OCI-LY7 (cell line): Measurements from ENCODE around the gene ZBTB20. TPM values are rescaled to one million over a fixed set of nuclear protein-coding genes. Genes with fewer than 3 reads are reported as not detected.

Experiments used
- BruUV-seq: library from RNA; stranded (reverse); fragments of 400-500 nt; replicated peaks from 2 replicates; lab custom pipeline; 2021; lab: Mats Ljungman, UMichigan
- CTCF ChIA-PET: fragments of 300-600 bp; sonication (Branson Sonifier 250); formaldehyde crosslinking; loops from one replicate; lab custom pipeline; 2022; ENCODE audit warnings: antibody characterized with exemption; ENCODE audit not compliant: unreplicated experiment; lab: Charles Lee
- POLR2A ChIA-PET: fragments of 300-600 bp; sonication (Branson Sonifier 250); formaldehyde crosslinking; loops from one replicate; lab custom pipeline; 2022; ENCODE audit warnings: antibody characterized with exemption; lab: Charles Lee
- DNase-seq: peaks from one replicate; pipeline ENCODE4 v3.0.0-alpha.2; 2015; ENCODE audit warnings: low spot score
- H2AFZ ChIP-seq: fragments of 200-600 bp; sonication (generic), shearing (Covaris generic); 2 replicates; pipeline ENCODE4 v1.6.1; 2014; ENCODE audit warnings: mild to moderate bottlenecking, antibody characterized with exemption, low read length, moderate library complexity
- H3K27ac ChIP-seq: fragments of 200-600 bp; sonication (generic); 2 replicates; pipeline ENCODE4 v1.5.1; 2014; ENCODE audit warnings: mixed run types, low read depth, mild to moderate bottlenecking, moderate library complexity, low read length, inconsistent platforms; ENCODE audit not compliant: poor library complexity, severe bottlenecking
- H3K36me3 ChIP-seq: fragments of 200-600 bp; sonication (generic); 2 replicates; pipeline ENCODE4 v1.6.1; 2014; ENCODE audit warnings: mild to moderate bottlenecking, antibody characterized with exemption, low read length, moderate library complexity, mixed read lengths; ENCODE audit not compliant: insufficient read depth
- H3K4me1 ChIP-seq: fragments of 200-600 bp; sonication (generic); 2 replicates; pipeline ENCODE4 v1.5.1; 2014; ENCODE audit warnings: mild to moderate bottlenecking, low read length; ENCODE audit not compliant: insufficient read depth, poor library complexity, severe bottlenecking
- H3K4me2 ChIP-seq: fragments of 200-600 bp; sonication (generic); 2 replicates; pipeline ENCODE4 v1.6.1; 2014; ENCODE audit warnings: mild to moderate bottlenecking, low read length
- H3K4me3 ChIP-seq: fragments of 200-600 bp; sonication (generic); 2 replicates; pipeline ENCODE4 v1.5.1; 2014; ENCODE audit warnings: mild to moderate bottlenecking, low read depth, low read length; ENCODE audit not compliant: poor library complexity, severe bottlenecking
- H3K79me2 ChIP-seq: fragments of 200-600 bp; sonication (generic); 2 replicates; pipeline ENCODE4 v1.6.1; 2016; ENCODE audit warnings: low read depth, mild to moderate bottlenecking, low read length, moderate library complexity, mixed read lengths; ENCODE audit not compliant: insufficient read depth
- H3K9me2 ChIP-seq: fragments of 200-600 bp; sonication (generic); 2 replicates; pipeline ENCODE4 v1.6.1; 2016; ENCODE audit warnings: mild to moderate bottlenecking, low read length, mixed read lengths; ENCODE audit not compliant: insufficient read depth
- H3K9me3 ChIP-seq: fragments of 200-600 bp; sonication (generic); 2 replicates; pipeline ENCODE4 v1.6.1; 2014; ENCODE audit warnings: mild to moderate bottlenecking, mixed run types, low read length, mixed read lengths
- H4K20me1 ChIP-seq: fragments of 200-600 bp; sonication (generic); 2 replicates; pipeline ENCODE4 v1.6.1; 2014; ENCODE audit warnings: mild to moderate bottlenecking, antibody characterized with exemption, low read length, moderate library complexity, mixed read lengths; ENCODE audit not compliant: insufficient read depth
- CTCF ChIP-seq: fragments of 200-600 bp; sonication (generic); conservative IDR thresholded peaks from 2 replicates; pipeline ENCODE4 v1.5.1; 2014; ENCODE audit warnings: mild to moderate bottlenecking, antibody characterized with exemption, low read length, moderate library complexity, mixed read lengths
- EZH2phosphoT487 ChIP-seq: fragments of 200-600 bp; sonication (generic); IDR thresholded peaks from 2 replicates; pipeline ENCODE4 v1.6.1; 2018; ENCODE audit warnings: low read depth, borderline replicate concordance, mild to moderate bottlenecking, mixed run types, antibody characterized with exemption, low read length, moderate library complexity, mixed read lengths
- intact Hi-C: fragments of 100-400 bp; cut with micrococcal nuclease; formaldehyde crosslinking; loops from one replicate; pipeline ENCODE4 v1.10.0; 2022; ENCODE audit not compliant: unreplicated experiment
- total RNA-seq, 2 experiments: library from RNA; depleted of rRNA in 1 of 2; stranded (reverse); fragments of >200 nt in 1 of 2; shearing (Covaris generic) in 1 of 2; gene quantifications; 2 replicates each; pipeline ENCODE4 v1.2.3, GENCODE V29; 2014 to 2022

ZBTB20 gene
- total RNA-seq, 2 experiments from 2014 or later = 5.5 to 11.8 TPM

GRCh38 chr3:114646526-114646925 is 500.6 kb downstream of the ZBTB20 start:
- H3K9me3 ChIP-seq = no peaks in the 10 kb centered on the region
- POLR2A ChIA-PET = interaction anchor here (0.7 kb wide), 1 partner anchor 505 kb away, joined by 3 read pairs; no protein-coding TSS in a partner anchor
- H2AFZ ChIP-seq = no peak overlapping the region
- no peaks in the 10 kb centered on the region for H3K4me1 ChIP-seq
- no peaks in the 10 kb centered on the region for H4K20me1 ChIP-seq
- H3K4me2 ChIP-seq = no peak overlapping the region
- no peak overlapping the region for H3K4me3 ChIP-seq
- H3K9me2 ChIP-seq = no peaks in the 10 kb centered on the region
- intact Hi-C loops = no loop called here
- no peak overlapping the region for H3K27ac ChIP-seq
- no TSS peak for BruUV-seq
- CTCF ChIA-PET = no interaction called here
- H3K79me2 ChIP-seq = no peaks in the 10 kb centered on the region
- H3K36me3 ChIP-seq = no peaks in the 10 kb centered on the region
- DNase-seq = no peak
- TF ChIP-seq CTCF (no peak), EZH2phosphoT487 (no peak)

- H3K27ac ChIP-seq = no peak overlapping the region
- no TSS peak for BruUV-seq
- no peaks in the 10 kb centered on the region for H4K20me1 ChIP-seq
- intact Hi-C loops = no loop called here
- ChIA-PET POLR2A (no interaction called here), CTCF (no interaction called here)
- H3K9me3 ChIP-seq = no peaks in the 10 kb centered on the region
- H3K4me3 ChIP-seq = no peak overlapping the region
- H2AFZ ChIP-seq = no peak overlapping the region
- TF ChIP-seq CTCF (no peak), EZH2phosphoT487 (no peak)
- DNase-seq = no peak
- no peaks in the 10 kb centered on the region for H3K4me1 ChIP-seq
- H3K79me2 ChIP-seq = no peaks in the 10 kb centered on the region
- H3K4me2 ChIP-seq = no peak overlapping the region
- H3K9me2 ChIP-seq = no peaks in the 10 kb centered on the region
- H3K36me3 ChIP-seq = no peaks in the 10 kb centered on the region
Measured at GRCh38 chr3:114645392-114645791, 501.7 kb downstream of the ZBTB20 start.

- no peaks in the 10 kb centered on the region for H3K79me2 ChIP-seq
- BruUV-seq = no TSS peak
- intact Hi-C loops = no loop called here
- POLR2A ChIA-PET = interaction anchor here (1.1 kb wide), 1 partner anchor 34 kb away, joined by 3 read pairs; no protein-coding TSS in a partner anchor
- H4K20me1 ChIP-seq = no peaks in the 10 kb centered on the region
- no peak overlapping the region for H2AFZ ChIP-seq
- H3K9me3 ChIP-seq = no peaks in the 10 kb centered on the region
- CTCF ChIA-PET = no interaction called here
- no peak overlapping the region for H3K27ac ChIP-seq
- TF ChIP-seq EZH2phosphoT487 (no peak), CTCF (no peak)
- H3K4me1 ChIP-seq = no peaks in the 10 kb centered on the region
- no peak overlapping the region for H3K4me3 ChIP-seq
- H3K9me2 ChIP-seq = no peaks in the 10 kb centered on the region
- DNase-seq = no peak
- H3K4me2 ChIP-seq = no peak overlapping the region
- H3K36me3 ChIP-seq = no peaks in the 10 kb centered on the region
Measured at GRCh38 chr3:114644367-114644766, 502.7 kb downstream of the ZBTB20 start.
